Keratinocyte (primary cell): ENCODE data around the gene FBXO9. TPM values are rescaled to one million over a fixed set of nuclear protein-coding genes. Genes with fewer than 3 reads are reported as not detected.

Experiments
- DNase-seq: peaks from one replicate; pipeline ENCODE4 v3.0.0-alpha.2; 2011; ENCODE audit warnings: low read depth, missing footprints, low spot score
- FAIRE-seq: peaks from 2 replicates; lab custom pipeline; 2011; peaks lifted over from hg19 to GRCh38; lab: Jason Lieb, UNC
- H2AFZ ChIP-seq: 2 replicates; pipeline ENCODE4 v1.6.0; 2012; ENCODE audit warnings: low read length, control low read depth, inconsistent platforms; ENCODE audit not compliant: control insufficient read depth
- H3K27ac ChIP-seq: 2 replicates; pipeline ENCODE4 v1.5.1; 2011; ENCODE audit warnings: low read length; ENCODE audit not compliant: control insufficient read depth, insufficient read depth
- H3K27me3 ChIP-seq: 3 replicates; pipeline ENCODE4 v1.6.0; 2011; ENCODE audit warnings: low read length; ENCODE audit not compliant: control insufficient read depth, insufficient read depth; ENCODE audit errors: extremely low read depth
- H3K36me3 ChIP-seq, 2 experiments: 2 replicates in 1 of 2; 3 replicates in 1 of 2; pipeline ENCODE4 v1.5.1; 2011; ENCODE audit warnings: low read length in 2 of 2, mild to moderate bottlenecking in 1 of 2; ENCODE audit not compliant: control insufficient read depth in 2 of 2, insufficient read depth in 2 of 2; ENCODE audit errors: extremely low read depth in 1 of 2
- H3K4me1 ChIP-seq: 3 replicates; pipeline ENCODE4 v1.5.1; 2011; ENCODE audit warnings: low read length; ENCODE audit not compliant: control insufficient read depth, insufficient read depth; ENCODE audit errors: extremely low read depth
- H3K4me2 ChIP-seq: 3 replicates; pipeline ENCODE4 v1.6.0; 2011; ENCODE audit warnings: low read depth, low read length; ENCODE audit not compliant: control insufficient read depth, insufficient read depth; ENCODE audit errors: extremely low read depth
- H3K4me3 ChIP-seq, 3 experiments: fragments of 200-600 bp in 1 of 3; sonication (generic) in 1 of 3; 2 replicates in 2 of 3; 3 replicates in 1 of 3; pipeline ENCODE4 v1.5.1; 2011 to 2016; ENCODE audit warnings: low read length in 3 of 3, mild to moderate bottlenecking in 3 of 3, control low read depth in 2 of 3, inconsistent platforms in 1 of 3, low read depth in 1 of 3, mixed read lengths in 1 of 3, mixed run types in 1 of 3, moderate library complexity in 1 of 3; ENCODE audit not compliant: control insufficient read depth in 2 of 3, insufficient read depth in 2 of 3; ENCODE audit errors: extremely low read depth in 1 of 3
- H3K79me2 ChIP-seq: 2 replicates; pipeline ENCODE4 v1.6.0; 2012; ENCODE audit warnings: low read length; ENCODE audit not compliant: control insufficient read depth, insufficient read depth
- H3K9ac ChIP-seq: 3 replicates; pipeline ENCODE4 v1.6.0; 2011; ENCODE audit warnings: low read length; ENCODE audit not compliant: control insufficient read depth, insufficient read depth; ENCODE audit errors: extremely low read depth
- H3K9me1 ChIP-seq: 3 replicates; pipeline ENCODE4 v1.6.0; 2011; ENCODE audit warnings: low read length; ENCODE audit not compliant: control insufficient read depth, insufficient read depth; ENCODE audit errors: extremely low read depth
- H3K9me3 ChIP-seq: 2 replicates; pipeline ENCODE4 v1.5.1; 2012; ENCODE audit warnings: low read depth, low read length; ENCODE audit not compliant: control insufficient read depth
- H4K20me1 ChIP-seq: 3 replicates; pipeline ENCODE4 v1.6.0; 2011; ENCODE audit warnings: low read length; ENCODE audit not compliant: control insufficient read depth, insufficient read depth; ENCODE audit errors: extremely low read depth
- CTCF ChIP-seq, 3 experiments: IDR thresholded peaks in 1 of 3; conservative IDR thresholded peaks in 1 of 3; optimal IDR thresholded peaks in 1 of 3; 2 replicates in 2 of 3; 3 replicates in 1 of 3; pipeline versions ENCODE3 to v1.5.1; 2011; ENCODE audit warnings: low read length in 3 of 3, mild to moderate bottlenecking in 3 of 3, moderate library complexity in 2 of 3, control low read depth in 1 of 3, inconsistent platforms in 1 of 3; ENCODE audit not compliant: insufficient read depth in 2 of 3; ENCODE audit errors: extremely low read depth in 1 of 3
- EZH2 ChIP-seq: IDR thresholded peaks from one replicate; pipeline ENCODE4 v1.6.1; 2012; ENCODE audit warnings: inconsistent platforms, mild to moderate bottlenecking, low read length, moderate library complexity
- dilution Hi-C: fragments of 300-500 bp; cut with MboI; formaldehyde crosslinking; loops from one replicate; pipeline ENCODE4 v1.7.0; 2020; ENCODE audit warnings: low sequenced_read_pairs; ENCODE audit not compliant: extremely low pct_ligation_motif_present
- polyA plus RNA-seq, 5 experiments: library from polyadenylated mRNA; depleted of rRNA in 3 of 5; stranded (reverse) in 3 of 5; stranded (forward) in 1 of 5; unstranded in 1 of 5; fragments of >200 nt; gene quantifications; 1 replicate in 1 of 5; 2 replicates in 3 of 5; 3 replicates in 1 of 5; pipeline versions ENCODE4 v1.2.1 to v1.2.3, GENCODE V29; 2011 to 2012; ENCODE audit warnings: missing spikeins in 2 of 5, low read depth in 1 of 5, low replicate concordance in 1 of 5

FBXO9 gene
- polyA plus RNA-seq, 1 donor (not counting 4 experiments of a cell fraction or from before 2014, with no cell fraction given), result 71.8 TPM

- dilution Hi-C loops, result no loop called here
- Histone ChIP-seq H3K36me3 (no peaks in the 10 kb centered on the region), H3K4me3 (no peak overlapping the region), H3K9ac (no peak overlapping the region), H3K4me2 (no peak overlapping the region), H3K79me2 (no peaks in the 10 kb centered on the region), H2AFZ (no peak overlapping the region), H3K27ac (no peak overlapping the region), H4K20me1 (no peaks in the 10 kb centered on the region), H3K9me3 (no peaks in the 10 kb centered on the region), H3K4me1 (peaks cover 3% of the 10 kb centered on the region), H3K27me3 (no peaks in the 10 kb centered on the region), H3K9me1 (no peaks in the 10 kb centered on the region)
- FAIRE-seq (no peak), DNase-seq (no peak)
- TF ChIP-seq EZH2 (no peak), CTCF (optimal IDR thresholded peaks at IDR 0.05 in 1 of 3, IDR thresholded peaks at IDR 0.05 in 1 of 3, conservative IDR thresholded peaks at IDR 0.05 in 1 of 3; ENCODE audit: extremely low read depth in 1 of 3, insufficient read depth in 2 of 3, low read length in 3 of 3) (no peak)
Measured at GRCh38 chr6:53031281-53031680, 33.9 kb upstream of the FBXO9 start.

- Histone ChIP-seq H3K27ac (no peak overlapping the region), H4K20me1 (no peaks in the 10 kb centered on the region), H3K9ac (no peak overlapping the region), H3K4me2 (no peak overlapping the region), H3K27me3 (no peaks in the 10 kb centered on the region), H2AFZ (no peak overlapping the region), H3K79me2 (no peaks in the 10 kb centered on the region), H3K4me3 (no peak overlapping the region), H3K9me1 (no peaks in the 10 kb centered on the region), H3K9me3 (no peaks in the 10 kb centered on the region), H3K4me1 (peaks cover 3% of the 10 kb centered on the region), H3K36me3 (no peaks in the 10 kb centered on the region)
- TF ChIP-seq CTCF (optimal IDR thresholded peaks at IDR 0.05 in 1 of 3, IDR thresholded peaks at IDR 0.05 in 1 of 3, conservative IDR thresholded peaks at IDR 0.05 in 1 of 3; ENCODE audit: extremely low read depth in 1 of 3, insufficient read depth in 2 of 3, low read length in 3 of 3), result no peak
- TF ChIP-seq EZH2, result no peak
- no peak for DNase-seq
- FAIRE-seq, result no peak
- dilution Hi-C loops, result no loop called here
Measured at GRCh38 chr6:53032849-53033248, 32.4 kb upstream of the FBXO9 start.
